HG03342 (cell line): Measurements from ENCODE around the gene SCG3.

Experiments
- ATAC-seq: cut with Tn5 transposase; IDR thresholded peaks from one replicate; pipeline ENCODE4 v1.9.1; 2021; ENCODE audit warnings: mild to moderate bottlenecking, moderate library complexity; ENCODE audit not compliant: unreplicated experiment

Gene SCG3

GRCh38 chr15:51755790-51756189 is 74.5 kb downstream of the SCG3 start:
- ATAC-seq, result no peak

- no peak for ATAC-seq
Observed at GRCh38 chr15:51756482-51756881, 75.2 kb downstream of the SCG3 start.

GRCh38 chr15:51757450-51757849 is 76.1 kb downstream of the SCG3 start:
- ATAC-seq, result no peak

GRCh38 chr15:51758645-51759044 is 77.3 kb downstream of the SCG3 start:
- ATAC-seq, result no peak

GRCh38 chr15:51759557-51760070 is 78.3 kb downstream of the SCG3 start:
- no peak for ATAC-seq

- ATAC-seq, result no peak
Observed at GRCh38 chr15:51760805-51761204, 79.5 kb downstream of the SCG3 start.

GRCh38 chr15:51765751-51766150 is 84.4 kb downstream of the SCG3 start:
- no peak for ATAC-seq

GRCh38 chr15:51766341-51766740 is 85.0 kb downstream of the SCG3 start:
- no peak for ATAC-seq

- ATAC-seq, result no peak
Observed at GRCh38 chr15:51768018-51768417, 86.7 kb downstream of the SCG3 start.
